CD4-positive, alpha-beta memory T cell (primary cell): ENCODE data around the gene THSD4. TPM values are rescaled to one million over a fixed set of nuclear protein-coding genes. Genes with fewer than 3 reads are reported as not detected.
"Not testable (repeated sequence)": the region's sequence is repeated elsewhere in the genome, so short reads cannot be mapped to it uniquely, and the experiment has no call there.

ENCODE experiments used
- CTCF ChIA-PET: fragments of 350-600 bp; sonication (Branson Sonifier 250); formaldehyde crosslinking; loops from one replicate; lab custom pipeline; 2021; ENCODE audit warnings: inconsistent platforms; ENCODE audit not compliant: partially characterized antibody; lab: Charles Lee
- POLR2A ChIA-PET: fragments of 350-600 bp; sonication (Branson Sonifier 250); formaldehyde crosslinking; loops from one replicate; lab custom pipeline; 2021; ENCODE audit not compliant: partially characterized antibody; lab: Charles Lee
- DNase-seq, 5 donors: peaks; one replicate each; pipeline versions ENCODE4 v3.0.0 to v3.0.0-alpha.2; 2020 to 2022; ENCODE audit warnings: mixed read lengths in 1 of 5
- H3K27ac ChIP-seq: one replicate; pipeline ENCODE4 v1.7.0; 2013; ENCODE audit warnings: low read depth, low read length
- H3K27me3 ChIP-seq: 2 replicates; pipeline ENCODE4 v1.7.0; 2013; ENCODE audit warnings: mild to moderate bottlenecking, low read length, moderate library complexity; ENCODE audit not compliant: insufficient read depth
- H3K36me3 ChIP-seq: 2 replicates; pipeline ENCODE4 v1.7.0; 2013; ENCODE audit warnings: mild to moderate bottlenecking, low read length, moderate library complexity; ENCODE audit not compliant: insufficient read depth
- H3K4me1 ChIP-seq: 2 replicates; pipeline ENCODE4 v1.7.0; 2013; ENCODE audit warnings: mild to moderate bottlenecking, low read length, moderate library complexity; ENCODE audit not compliant: insufficient read depth
- H3K4me3 ChIP-seq, 2 donors: one replicate each; pipeline ENCODE4 v1.7.0; 2013; ENCODE audit warnings: low read length in 2 of 2, mild to moderate bottlenecking in 1 of 2
- H3K9me3 ChIP-seq, 2 donors: one replicate each; pipeline ENCODE4 v1.7.0; 2013; ENCODE audit warnings: low read length in 2 of 2, control low read depth in 1 of 2; ENCODE audit not compliant: control insufficient read depth in 1 of 2
- H3K27ac Mint-ChIP-seq, 7 donors: one replicate each; pipeline ENCODE4 v1.8.0; 2020 to 2021; ENCODE audit warnings: mixed read lengths in 7 of 7, mild to moderate bottlenecking in 6 of 7, inconsistent platforms in 3 of 7, moderate library complexity in 3 of 7
- H3K27me3 Mint-ChIP-seq, 2 donors: one replicate each; pipeline ENCODE4 v1.8.0; 2020 to 2021; ENCODE audit warnings: mixed read lengths in 2 of 2
- H3K36me3 Mint-ChIP-seq, 2 donors: one replicate each; pipeline ENCODE4 v1.8.0; 2020 to 2021; ENCODE audit warnings: mixed read lengths in 2 of 2, inconsistent platforms in 1 of 2, mild to moderate bottlenecking in 1 of 2
- H3K4me1 Mint-ChIP-seq, 4 donors: one replicate each; pipeline ENCODE4 v1.8.0; 2020 to 2021; ENCODE audit warnings: mixed read lengths in 4 of 4, mild to moderate bottlenecking in 1 of 4
- H3K4me3 Mint-ChIP-seq, 8 donors: one replicate each; pipeline ENCODE4 v1.8.0; 2020 to 2021; ENCODE audit warnings: mixed read lengths in 8 of 8, mild to moderate bottlenecking in 7 of 8, moderate library complexity in 6 of 8, inconsistent platforms in 3 of 8
- H3K9me3 Mint-ChIP-seq, 8 donors: one replicate each; pipeline ENCODE4 v1.8.0; 2020 to 2021; ENCODE audit warnings: mixed read lengths in 8 of 8, mild to moderate bottlenecking in 5 of 8, inconsistent platforms in 3 of 8, moderate library complexity in 1 of 8
- intact Hi-C: fragments of 100-400 bp; cut with micrococcal nuclease; formaldehyde crosslinking; loops from one replicate; pipeline ENCODE4 v1.15.1; 2023
- polyA plus RNA-seq, 2 donors: library from polyadenylated mRNA; unstranded; fragments of 300-500 nt; fragmentation: Illumina TruSeq; gene quantifications; one replicate each; pipeline ENCODE4 v1.2.3, GENCODE V29; 2021
- total RNA-seq, 2 experiments: library from RNA; stranded (reverse); gene quantifications; one replicate each; pipeline ENCODE4 v1.2.3, GENCODE V29; 2021

THSD4 gene
- total and polyA plus RNA-seq, 4 experiments from 2014 or later, result not detected

GRCh38 chr15:71393383-71393782 is 278.1 kb downstream of the THSD4 start:
- Histone ChIP-seq H3K9me3 (no peaks in the 10 kb centered on the region), H3K36me3 (no peaks in the 10 kb centered on the region), H3K4me1 (no peaks in the 10 kb centered on the region), H3K4me3 (no peak overlapping the region), H3K27me3 (no peaks in the 10 kb centered on the region), H3K27ac (no peak overlapping the region)
- Mint-ChIP-seq H3K27ac (no peak overlapping the region), H3K36me3 (no peaks in the 10 kb centered on the region), H3K27me3 (peaks cover 2 to 13% of the 10 kb centered on the region in 2 donors), H3K4me3 (no peak overlapping the region), H3K4me1 (peaks cover 0 to under 1% (median 0%) of the 10 kb centered on the region in 4 donors), H3K9me3 (peaks cover 0 to 7% (median 0%) of the 10 kb centered on the region in 8 donors)
- no peak for DNase-seq
- CTCF ChIA-PET, result no interaction called here
- POLR2A ChIA-PET, result no interaction called here
- intact Hi-C loops, result no loop called here

GRCh38 chr15:71396536-71397125 is 281.4 kb downstream of the THSD4 start:
- no peaks in the 10 kb centered on the region for H3K9me3 ChIP-seq
- Mint-ChIP-seq H3K9me3 (peaks cover 0 to 2% (median 0%) of the 10 kb centered on the region in 8 donors), H3K4me1 (no peaks in the 10 kb centered on the region), H3K36me3 (no peaks in the 10 kb centered on the region), H3K27ac (no peak overlapping the region), H3K4me3 (no peak overlapping the region), H3K27me3 (peaks cover 2 to 8% of the 10 kb centered on the region in 2 donors)
- no peaks in the 10 kb centered on the region for H3K27me3 ChIP-seq
- intact Hi-C loops, result no loop called here
- POLR2A ChIA-PET, result no interaction called here
- no peak for DNase-seq
- H3K4me3 ChIP-seq, result no peak overlapping the region
- CTCF ChIA-PET, result interaction anchor here (1.3 kb wide), 1 partner anchor 12 kb away, joined by 3 read pairs; no protein-coding TSS in a partner anchor
- no peak overlapping the region for H3K27ac ChIP-seq
- H3K36me3 ChIP-seq, result no peaks in the 10 kb centered on the region
- H3K4me1 ChIP-seq, result no peaks in the 10 kb centered on the region

- Mint-ChIP-seq H3K9me3 (peaks cover 0 to 2% (median 0%) of the 10 kb centered on the region in 8 donors), H3K27me3 (peaks cover 2 to 10% of the 10 kb centered on the region in 2 donors), H3K36me3 (no peaks in the 10 kb centered on the region), H3K4me1 (no peaks in the 10 kb centered on the region), H3K4me3 (no peak overlapping the region), H3K27ac (no peak overlapping the region)
- Histone ChIP-seq H3K27me3 (no peaks in the 10 kb centered on the region), H3K9me3 (no peaks in the 10 kb centered on the region), H3K4me1 (no peaks in the 10 kb centered on the region), H3K36me3 (no peaks in the 10 kb centered on the region), H3K27ac (no peak overlapping the region), H3K4me3 (no peak overlapping the region)
- ChIA-PET POLR2A (no interaction called here), CTCF (no interaction called here)
- no peak for DNase-seq
- intact Hi-C loops, result no loop called here
These were observed 282.1 kb downstream of the THSD4 start for GRCh38 chr15:71397377-71397776.

GRCh38 chr15:71400294-71400693 is 285.0 kb downstream of the THSD4 start:
- POLR2A ChIA-PET, result no interaction called here
- Mint-ChIP-seq H3K36me3 (no peaks in the 10 kb centered on the region), H3K27ac (no peak overlapping the region), H3K4me1 (no peaks in the 10 kb centered on the region), H3K4me3 (no peak overlapping the region), H3K9me3 (peaks cover 0 to 2% (median 0%) of the 10 kb centered on the region in 8 donors), H3K27me3 (peaks cover 2 to 6% of the 10 kb centered on the region in 2 donors)
- CTCF ChIA-PET, result interaction anchor here (1.1 to 1.5 kb wide), 2 partner anchors 14 to 40 kb away, joined by 3 to 4 read pairs; no protein-coding TSS in a partner anchor
- intact Hi-C loops, result no loop called here
- no peak for DNase-seq
- Histone ChIP-seq H3K36me3 (no peaks in the 10 kb centered on the region), H3K27ac (no peak overlapping the region), H3K9me3 (no peaks in the 10 kb centered on the region), H3K27me3 (no peaks in the 10 kb centered on the region), H3K4me1 (no peaks in the 10 kb centered on the region), H3K4me3 (no peak overlapping the region)

GRCh38 chr15:71401728-71402127 is 286.5 kb downstream of the THSD4 start:
- H3K27me3 ChIP-seq, H3K9me3 ChIP-seq, intact Hi-C loops, POLR2A ChIA-PET, H3K27me3 Mint-ChIP-seq, H3K4me3 ChIP-seq, H3K4me1 Mint-ChIP-seq, H3K4me3 Mint-ChIP-seq, DNase-seq, H3K36me3 Mint-ChIP-seq, H3K9me3 Mint-ChIP-seq, H3K27ac ChIP-seq, H3K36me3 ChIP-seq, H3K4me1 ChIP-seq, H3K27ac Mint-ChIP-seq: not testable (repeated sequence)
- CTCF ChIA-PET, result interaction anchor here (1.1 kb wide), 1 partner anchor 15 kb away, joined by 4 read pairs; no protein-coding TSS in a partner anchor

- peaks cover 5 to 13% of the 10 kb centered on the region in 2 donors for H3K27me3 Mint-ChIP-seq
- no peaks in the 10 kb centered on the region for H3K9me3 ChIP-seq
- POLR2A ChIA-PET, result no interaction called here
- no peak overlapping the region for H3K4me3 Mint-ChIP-seq
- DNase-seq, result no peak
- no peaks in the 10 kb centered on the region for H3K4me1 Mint-ChIP-seq
- H3K9me3 Mint-ChIP-seq, result no peaks in the 10 kb centered on the region
- H3K4me1 ChIP-seq, result no peaks in the 10 kb centered on the region
- H3K27ac Mint-ChIP-seq, result no peak overlapping the region
- H3K27ac ChIP-seq, result no peak overlapping the region
- no peaks in the 10 kb centered on the region for H3K36me3 Mint-ChIP-seq
- intact Hi-C loops, result no loop called here
- H3K36me3 ChIP-seq, result no peaks in the 10 kb centered on the region
- CTCF ChIA-PET, result no interaction called here
- no peak overlapping the region for H3K4me3 ChIP-seq
- no peaks in the 10 kb centered on the region for H3K27me3 ChIP-seq
These were observed 294.3 kb downstream of the THSD4 start for GRCh38 chr15:71409541-71409940.

GRCh38 chr15:71410347-71410746 is 295.1 kb downstream of the THSD4 start:
- no peak overlapping the region for H3K4me3 Mint-ChIP-seq
- no peaks in the 10 kb centered on the region for H3K36me3 Mint-ChIP-seq
- DNase-seq, result no peak
- H3K27me3 Mint-ChIP-seq, result peaks cover 5 to 13% of the 10 kb centered on the region in 2 donors
- Histone ChIP-seq H3K36me3 (no peaks in the 10 kb centered on the region), H3K4me1 (no peaks in the 10 kb centered on the region), H3K4me3 (no peak overlapping the region), H3K27me3 (no peaks in the 10 kb centered on the region), H3K27ac (no peak overlapping the region), H3K9me3 (no peaks in the 10 kb centered on the region)
- no peaks in the 10 kb centered on the region for H3K4me1 Mint-ChIP-seq
- no peaks in the 10 kb centered on the region for H3K9me3 Mint-ChIP-seq
- intact Hi-C loops, result no loop called here
- POLR2A ChIA-PET, result no interaction called here
- H3K27ac Mint-ChIP-seq, result no peak overlapping the region
- CTCF ChIA-PET, result no interaction called here
